ENCODE results near the gene MORN3.
A peak's percentile ranks its signal among the peaks of the same experiment; 100 is the strongest.
"Not testable (repeated sequence)": the region's sequence is repeated elsewhere in the genome, so short reads cannot be mapped to it uniquely, and the experiment has no call there.

MORN3 gene

GRCh38 chr12:121633833-121634196 is 35.6 kb downstream of the MORN3 start:
- peaks cover 73% of the 10 kb centered on the region for H3K4me1 Mint-ChIP-seq
- ATAC-seq, H3K27me3 Mint-ChIP-seq, H3K4me3 Mint-ChIP-seq, H3K9me3 Mint-ChIP-seq: not testable (repeated sequence)
- H3K27ac Mint-ChIP-seq: peak overlapping the region; percentile 78
- peaks cover 34% of the 10 kb centered on the region for H3K36me3 Mint-ChIP-seq

GRCh38 chr12:121632069-121632970 is 37.1 kb downstream of the MORN3 start:
- Mint-ChIP-seq H3K27me3 (no peaks in the 10 kb centered on the region), H3K27ac (peak overlapping the region; percentile 98), H3K36me3 (peaks cover 34% of the 10 kb centered on the region), H3K4me1 (peaks cover 79% of the 10 kb centered on the region), H3K9me3 (no peaks in the 10 kb centered on the region), H3K4me3 (peak overlapping the region; percentile 25)
- no peak for ATAC-seq

- ATAC-seq: no peak
- Mint-ChIP-seq H3K36me3 (peaks cover 34% of the 10 kb centered on the region), H3K4me3 (no peak overlapping the region), H3K9me3 (no peaks in the 10 kb centered on the region), H3K27ac (peak overlapping the region; percentile 98), H3K4me1 (peaks cover 79% of the 10 kb centered on the region), H3K27me3 (no peaks in the 10 kb centered on the region)
Observed at GRCh38 chr12:121630791-121631355, 38.6 kb downstream of the MORN3 start.

GRCh38 chr12:121628536-121628935 is 40.9 kb downstream of the MORN3 start:
- ATAC-seq: no peak
- H3K27me3 Mint-ChIP-seq: no peaks in the 10 kb centered on the region
- no peaks in the 10 kb centered on the region for H3K9me3 Mint-ChIP-seq
- H3K27ac Mint-ChIP-seq: peak overlapping the region; percentile 98
- peaks cover 21% of the 10 kb centered on the region for H3K36me3 Mint-ChIP-seq
- peaks cover 78% of the 10 kb centered on the region for H3K4me1 Mint-ChIP-seq
- H3K4me3 Mint-ChIP-seq: peak overlapping the region; percentile 97

- Mint-ChIP-seq H3K9me3 (no peaks in the 10 kb centered on the region), H3K4me3 (peak overlapping the region; percentile 97), H3K27me3 (no peaks in the 10 kb centered on the region), H3K4me1 (peaks cover 74% of the 10 kb centered on the region), H3K27ac (peak overlapping the region; percentile 98), H3K36me3 (peaks cover 21% of the 10 kb centered on the region)
- ATAC-seq: no peak
Observed at GRCh38 chr12:121628037-121628436, 41.4 kb downstream of the MORN3 start.

- peaks cover 64% of the 10 kb centered on the region for H3K4me1 Mint-ChIP-seq
Observed at GRCh38 chr12:121626853-121627640, 42.4 kb downstream of the MORN3 start.

GRCh38 chr12:121626087-121626852 is 43.2 kb downstream of the MORN3 start, which contains the start of gene ORAI1:
TSS of gene ORAI1 (plus strand) at chr12:121626530.
- Mint-ChIP-seq H3K27ac (peak within 1 kb of the TSS; percentile 98), H3K4me1 (peaks cover 57% of the 10 kb centered on the region), H3K27me3 (no peaks in the 10 kb centered on the region), H3K9me3 (no peaks in the 10 kb centered on the region), H3K4me3 (peak within 1 kb of the TSS; percentile 97), H3K36me3 (peaks cover 12% of the 10 kb centered on the region)
- peak; percentile 88 for ATAC-seq

More at GRCh38 chr12:121626853-121627640, 42.4 kb downstream of the MORN3 start:
- ATAC-seq: peak; percentile 76
- H3K27ac Mint-ChIP-seq: peak overlapping the region; percentile 98
- peak overlapping the region; percentile 97 for H3K4me3 Mint-ChIP-seq
- H3K9me3 Mint-ChIP-seq: no peaks in the 10 kb centered on the region
- peaks cover 19% of the 10 kb centered on the region for H3K36me3 Mint-ChIP-seq
- H3K27me3 Mint-ChIP-seq: no peaks in the 10 kb centered on the region

DNA sequence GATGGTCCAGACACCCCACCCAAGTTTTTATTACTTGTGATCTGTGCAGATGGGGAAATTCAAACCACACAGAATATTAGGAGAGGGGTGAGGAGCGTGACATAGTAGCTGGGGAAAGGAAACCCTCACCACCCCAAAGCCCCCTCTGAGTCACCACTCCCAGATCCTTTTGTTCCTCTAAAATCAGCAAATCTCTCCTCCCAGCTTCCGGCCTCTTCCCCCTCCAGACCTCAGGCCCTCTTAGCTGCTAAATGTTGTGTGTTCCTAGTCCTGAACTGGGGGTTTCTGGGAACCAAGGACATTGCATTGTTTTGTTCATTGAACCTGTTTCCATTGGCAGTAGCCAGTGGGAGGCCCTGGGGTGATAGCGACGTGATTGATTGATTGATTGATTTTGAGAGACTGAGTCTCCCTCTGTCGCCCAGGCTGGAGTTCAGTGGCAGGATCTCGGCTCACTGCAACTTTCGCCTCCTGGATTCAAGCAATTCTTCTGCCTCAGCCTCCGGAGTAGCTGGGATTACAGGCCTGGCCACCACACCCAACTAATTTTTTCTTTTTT is 49.0 kb downstream of the MORN3 start:
- ATAC-seq: no peak
- Mint-ChIP-seq H3K36me3 (no peaks in the 10 kb centered on the region), H3K4me1 (peaks cover 24% of the 10 kb centered on the region), H3K27me3 (no peaks in the 10 kb centered on the region), H3K27ac (no peak overlapping the region), H3K4me3 (no peak overlapping the region), H3K9me3 (no peaks in the 10 kb centered on the region)

GRCh38 chr12:121618659-121619233 is 50.7 kb downstream of the MORN3 start:
- Mint-ChIP-seq H3K27ac (no peak overlapping the region), H3K36me3 (no peaks in the 10 kb centered on the region), H3K27me3 (no peaks in the 10 kb centered on the region), H3K4me1 (peaks cover 27% of the 10 kb centered on the region), H3K4me3 (no peak overlapping the region), H3K9me3 (no peaks in the 10 kb centered on the region)
- no peak for ATAC-seq

- Mint-ChIP-seq H3K27me3 (no peaks in the 10 kb centered on the region), H3K36me3 (no peaks in the 10 kb centered on the region), H3K4me1 (peaks cover 33% of the 10 kb centered on the region), H3K9me3 (no peaks in the 10 kb centered on the region), H3K27ac (no peak overlapping the region), H3K4me3 (no peak overlapping the region)
- ATAC-seq: no peak
Observed at GRCh38 chr12:121614872-121615467, 54.5 kb downstream of the MORN3 start.

GRCh38 chr12:121613462-121613861 is 56.0 kb downstream of the MORN3 start:
- H3K4me1 Mint-ChIP-seq: peaks cover 27% of the 10 kb centered on the region
- no peaks in the 10 kb centered on the region for H3K9me3 Mint-ChIP-seq
- H3K4me3 Mint-ChIP-seq: no peak overlapping the region
- H3K27me3 Mint-ChIP-seq: no peaks in the 10 kb centered on the region
- peak; percentile 85 for ATAC-seq
- peak overlapping the region; percentile 79 for H3K27ac Mint-ChIP-seq
- no peaks in the 10 kb centered on the region for H3K36me3 Mint-ChIP-seq

GRCh38 chr12:121611306-121611705 is 58.1 kb downstream of the MORN3 start:
- no peak for ATAC-seq
- H3K4me1 Mint-ChIP-seq: peaks cover 27% of the 10 kb centered on the region
- no peaks in the 10 kb centered on the region for H3K36me3 Mint-ChIP-seq
- no peak overlapping the region for H3K4me3 Mint-ChIP-seq
- H3K27ac Mint-ChIP-seq: peak overlapping the region; percentile 43
- H3K27me3 Mint-ChIP-seq: no peaks in the 10 kb centered on the region
- no peaks in the 10 kb centered on the region for H3K9me3 Mint-ChIP-seq

GRCh38 chr12:121610239-121611149 is 59.0 kb downstream of the MORN3 start:
- peak overlapping the region; percentile 43 for H3K27ac Mint-ChIP-seq
- H3K4me3 Mint-ChIP-seq: no peak overlapping the region
- ATAC-seq: no peak

More at GRCh38 chr12:121610239-121611149, 59.0 kb downstream of the MORN3 start:
- H3K27me3 Mint-ChIP-seq: no peaks in the 10 kb centered on the region
- peaks cover 21% of the 10 kb centered on the region for H3K4me1 Mint-ChIP-seq
- H3K36me3 Mint-ChIP-seq: no peaks in the 10 kb centered on the region
- H3K9me3 Mint-ChIP-seq: no peaks in the 10 kb centered on the region
